GM10266 (cell line): ENCODE measurements around the gene IL23R.

Experiments used
- DNase-seq: peaks from one replicate; pipeline ENCODE4 v3.0.0; 2012; ENCODE audit errors: extremely low spot score
- CTCF ChIP-seq: IDR thresholded peaks from 2 replicates; pipeline ENCODE4 v1.5.1; 2012; ENCODE audit warnings: mild to moderate bottlenecking, low read depth; ENCODE audit not compliant: control insufficient read depth, insufficient read depth; ENCODE audit errors: missing control alignments

IL23R gene

GRCh38 chr1:67239738-67240137 lies 73.5 kb downstream of the IL23R start:
- TF ChIP-seq CTCF, result no peak
- no peak for DNase-seq

GRCh38 chr1:67241200-67241746 lies 75.0 kb downstream of the IL23R start:
- no peak for DNase-seq
- TF ChIP-seq CTCF, result no peak

GRCh38 chr1:67242016-67242415 lies 75.8 kb downstream of the IL23R start:
- TF ChIP-seq CTCF, result no peak
- DNase-seq, result no peak

- no peak for TF ChIP-seq CTCF
- no peak for DNase-seq
These were observed 83.9 kb downstream of the IL23R start for GRCh38 chr1:67250051-67250653.

GRCh38 chr1:67256291-67257172 lies 90.3 kb downstream of the IL23R start:
- no peak for DNase-seq
- no peak for TF ChIP-seq CTCF

GRCh38 chr1:67257173-67257535 lies 90.9 kb downstream of the IL23R start:
- TF ChIP-seq CTCF, result no peak
- DNase-seq, result no peak

- no peak for DNase-seq
- peak; percentile 35 for TF ChIP-seq CTCF
These were observed 95.4 kb downstream of the IL23R start for GRCh38 chr1:67261680-67262079.
